Spinal cord (tissue), 10 donors: ENCODE data around the gene DUSP6. TPM values are rescaled to one million over a fixed set of nuclear protein-coding genes. Genes with fewer than 3 reads are reported as not detected.

ENCODE experiments used
- DNase-seq, 6 donors: peaks; one replicate each; pipeline versions ENCODE4 v3.0.0 to v3.0.0-alpha.2; 2013 to 2015; ENCODE audit warnings: low spot score in 6 of 6, low read depth in 4 of 6
- H3K27ac ChIP-seq: one replicate; pipeline ENCODE4 v1.5.1; 2013; ENCODE audit warnings: low read depth, low read length, control low read depth
- H3K27me3 ChIP-seq: one replicate; pipeline ENCODE4 v1.6.1; 2013; ENCODE audit warnings: low read length; ENCODE audit not compliant: control insufficient read depth, insufficient read depth
- H3K36me3 ChIP-seq: one replicate; pipeline ENCODE4 v1.6.1; 2013; ENCODE audit warnings: low read length; ENCODE audit not compliant: control insufficient read depth, insufficient read depth
- H3K4me1 ChIP-seq: one replicate; pipeline ENCODE4 v1.6.1; 2013; ENCODE audit warnings: low read length; ENCODE audit not compliant: control insufficient read depth, insufficient read depth
- H3K4me3 ChIP-seq: one replicate; pipeline ENCODE4 v1.5.1; 2013; ENCODE audit warnings: low read depth, low read length, control low read depth
- H3K9me3 ChIP-seq: one replicate; pipeline ENCODE4 v1.6.1; 2013; ENCODE audit warnings: low read length; ENCODE audit not compliant: control insufficient read depth, insufficient read depth
- WGBS: methylation state at CpG from one replicate; pipeline ENCODE4 v1.1.5; 2013; ENCODE audit warnings: missing lambda C conversion rate; ENCODE audit not compliant: insufficient coverage; 5-methylcytosine and 5-hydroxymethylcytosine counted together
- polyA plus RNA-seq, 2 donors: library from polyadenylated mRNA; unstranded; fragments of 120-200 nt; gene quantifications; one replicate each; pipeline ENCODE4 v1.2.1, GENCODE V29; 2013; ENCODE audit not compliant: insufficient read length in 2 of 2
- total RNA-seq, 2 donors: library from RNA; depleted of rRNA in 1 of 2; stranded (reverse); fragments of 120-200 nt in 1 of 2; fragments of >200 nt in 1 of 2; gene quantifications; one replicate each; pipeline versions ENCODE4 v1.2.3 to v1.2.4, GENCODE V29; 2013 to 2014
- donor health status: healthy.

Gene DUSP6
- total and polyA plus RNA-seq, 4 donors = 39.4 to 84.3 (median 50.2) TPM

DNA sequence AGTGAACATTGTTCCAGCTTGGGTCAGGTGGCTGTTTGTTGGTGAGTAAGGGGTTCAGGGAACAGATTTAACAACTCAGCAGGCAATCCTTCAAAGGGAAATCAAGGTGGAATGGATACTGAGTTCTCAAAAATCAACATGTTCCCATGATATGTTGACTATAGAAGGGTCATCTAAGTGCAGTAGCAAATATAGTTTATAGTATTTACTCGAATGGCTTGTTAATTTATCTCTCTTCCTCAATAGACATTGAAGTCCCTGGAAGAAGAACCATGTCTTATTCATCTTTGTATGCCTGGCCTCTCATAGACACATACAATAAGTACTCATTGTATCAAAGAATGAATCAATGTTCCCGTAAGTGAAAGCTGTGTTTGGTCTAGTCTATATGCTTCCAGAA lies 24.5 kb upstream of the DUSP6 start:
- Histone ChIP-seq H3K4me3 (no peak overlapping the region), H3K27ac (no peak overlapping the region), H3K4me1 (peaks cover 3% of the 10 kb centered on the region), H3K36me3 (no peaks in the 10 kb centered on the region), H3K27me3 (no peaks in the 10 kb centered on the region), H3K9me3 (no peaks in the 10 kb centered on the region)
- no peak for DNase-seq
- no CpG with 5 or more reads among the region's 2 CpGs for WGBS

DNA sequence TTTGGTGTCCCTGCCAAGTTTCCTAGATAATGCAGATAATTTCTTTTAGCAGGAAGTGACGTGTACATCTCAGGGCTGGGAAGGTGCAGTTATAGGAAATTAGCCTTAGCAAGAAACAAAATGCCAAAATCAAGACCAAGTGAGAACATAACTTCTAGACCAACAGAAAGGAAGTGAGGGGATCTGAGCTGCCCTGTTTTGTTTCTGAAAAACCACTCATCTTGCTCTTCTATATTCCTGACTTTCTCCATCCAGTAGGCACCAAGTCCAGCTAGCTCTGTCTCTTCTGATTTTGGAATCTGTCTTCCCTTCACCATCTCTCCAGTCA lies 23.9 kb upstream of the DUSP6 start:
- Histone ChIP-seq H3K4me3 (no peak overlapping the region), H3K27me3 (no peaks in the 10 kb centered on the region), H3K4me1 (peaks cover 3% of the 10 kb centered on the region), H3K9me3 (no peaks in the 10 kb centered on the region), H3K27ac (no peak overlapping the region), H3K36me3 (no peaks in the 10 kb centered on the region)
- no peak for DNase-seq
- WGBS = no CpG with 5 or more reads among the region's 1 CpG

DNA sequence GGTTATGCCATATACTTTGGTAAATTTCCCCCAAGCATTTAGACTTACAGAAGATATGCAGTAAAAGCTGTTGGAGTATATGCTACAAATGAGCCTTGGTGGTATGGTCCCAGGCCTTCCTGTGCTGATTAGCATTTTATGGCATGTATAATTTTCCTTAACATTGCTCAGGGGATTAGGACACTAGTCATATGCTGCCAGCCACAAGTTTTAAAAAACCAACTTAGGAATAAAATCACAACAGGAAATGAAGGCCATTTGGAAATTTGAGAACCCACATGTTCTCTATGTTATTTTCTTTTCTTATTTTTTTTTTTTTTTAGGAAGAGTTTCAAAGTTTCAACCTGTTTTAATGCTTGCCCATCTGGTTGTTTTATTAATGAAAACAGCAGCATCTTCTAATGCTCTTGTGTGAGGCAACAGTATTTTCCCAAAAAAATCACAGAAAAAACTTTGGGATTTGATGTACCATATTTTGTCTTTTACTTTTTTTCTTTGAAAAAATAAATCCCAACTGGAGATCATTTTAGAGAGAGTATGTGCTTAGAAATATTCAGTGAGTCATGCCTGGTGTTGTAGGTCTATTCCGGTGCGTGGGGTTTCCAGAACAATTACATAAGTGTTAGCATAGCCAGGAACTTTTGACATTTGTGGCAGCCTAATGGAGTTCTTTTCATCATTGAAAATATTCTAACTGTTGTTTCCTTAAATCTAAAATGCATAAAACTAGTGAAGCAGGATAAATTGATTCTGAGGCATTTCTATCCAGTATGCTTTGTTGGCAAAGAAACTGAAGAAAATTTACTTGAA lies 21.7 kb upstream of the DUSP6 start:
- no peaks in the 10 kb centered on the region for H3K36me3 ChIP-seq
- H3K27me3 ChIP-seq = no peaks in the 10 kb centered on the region
- H3K27ac ChIP-seq = no peak overlapping the region
- no CpG with 5 or more reads among the region's 2 CpGs for WGBS
- peaks cover 6% of the 10 kb centered on the region for H3K4me1 ChIP-seq
- no peaks in the 10 kb centered on the region for H3K9me3 ChIP-seq
- DNase-seq = peak in 1 of 6 donors; percentile 12
- H3K4me3 ChIP-seq = no peak overlapping the region

GRCh38 chr12:89372584-89373370 lies 20.5 kb upstream of the DUSP6 start:
- Histone ChIP-seq H3K36me3 (no peaks in the 10 kb centered on the region), H3K27ac (no peak overlapping the region), H3K9me3 (no peaks in the 10 kb centered on the region), H3K4me1 (peaks cover 6% of the 10 kb centered on the region), H3K4me3 (no peak overlapping the region), H3K27me3 (no peaks in the 10 kb centered on the region)
- WGBS = 80% methylated on average over 6 of the region's 6 CpGs
- DNase-seq = no peak

GRCh38 chr12:89370850-89371249 lies 18.5 kb upstream of the DUSP6 start:
- H3K4me1 ChIP-seq = peaks cover 6% of the 10 kb centered on the region
- DNase-seq = no peak
- no peaks in the 10 kb centered on the region for H3K27me3 ChIP-seq
- no peak overlapping the region for H3K4me3 ChIP-seq
- WGBS = 73% methylated on average over 4 of the region's 7 CpGs
- H3K9me3 ChIP-seq = no peaks in the 10 kb centered on the region
- no peak overlapping the region for H3K27ac ChIP-seq
- H3K36me3 ChIP-seq = no peaks in the 10 kb centered on the region

DNA sequence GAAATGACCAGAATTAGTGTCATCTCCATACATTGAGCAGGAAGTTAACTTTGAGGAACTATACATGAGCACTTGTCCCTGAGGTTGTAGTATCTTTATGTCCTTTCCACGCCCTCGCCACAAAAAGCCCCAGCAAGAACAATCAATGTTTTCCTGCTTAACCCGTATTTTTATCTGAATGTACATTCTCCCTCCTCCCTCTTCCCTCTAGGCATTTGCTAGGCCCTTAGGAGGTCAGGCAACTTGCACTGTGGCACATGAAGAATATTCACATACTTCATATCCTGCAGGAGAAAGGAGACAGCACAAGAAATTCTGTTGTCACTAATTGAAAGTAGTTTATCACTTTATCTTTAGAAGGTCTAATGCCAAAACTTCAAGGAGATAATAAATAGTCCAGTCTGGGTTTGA lies 18.1 kb upstream of the DUSP6 start:
- H3K4me3 ChIP-seq = no peak overlapping the region
- H3K9me3 ChIP-seq = no peaks in the 10 kb centered on the region
- H3K4me1 ChIP-seq = peaks cover 6% of the 10 kb centered on the region
- no peaks in the 10 kb centered on the region for H3K36me3 ChIP-seq
- no peak overlapping the region for H3K27ac ChIP-seq
- no peaks in the 10 kb centered on the region for H3K27me3 ChIP-seq
- no peak for DNase-seq
- WGBS = 89% methylated on average over 3 of the region's 3 CpGs

GRCh38 chr12:89369166-89369565 lies 16.9 kb upstream of the DUSP6 start:
- no peaks in the 10 kb centered on the region for H3K9me3 ChIP-seq
- no peak for DNase-seq
- H3K36me3 ChIP-seq = no peaks in the 10 kb centered on the region
- H3K27ac ChIP-seq = no peak overlapping the region
- no peak overlapping the region for H3K4me3 ChIP-seq
- peaks cover 3% of the 10 kb centered on the region for H3K4me1 ChIP-seq
- H3K27me3 ChIP-seq = no peaks in the 10 kb centered on the region
- WGBS = no CpG with 5 or more reads among the region's 3 CpGs

GRCh38 chr12:89368391-89368790 lies 16.1 kb upstream of the DUSP6 start:
- H3K4me3 ChIP-seq = no peak overlapping the region
- H3K27ac ChIP-seq = no peak overlapping the region
- no peak for DNase-seq
- peaks cover 3% of the 10 kb centered on the region for H3K4me1 ChIP-seq
- WGBS = 100% methylated on average over 1 of the region's 4 CpGs
- H3K9me3 ChIP-seq = no peaks in the 10 kb centered on the region
- H3K36me3 ChIP-seq = no peaks in the 10 kb centered on the region
- no peaks in the 10 kb centered on the region for H3K27me3 ChIP-seq

GRCh38 chr12:89366676-89367364 lies 14.5 kb upstream of the DUSP6 start:
- DNase-seq = no peak
- H3K36me3 ChIP-seq = no peaks in the 10 kb centered on the region
- 100% methylated on average over 2 of the region's 3 CpGs for WGBS

More at GRCh38 chr12:89366676-89367364, 14.5 kb upstream of the DUSP6 start:
- Histone ChIP-seq H3K4me1 (peaks cover 3% of the 10 kb centered on the region), H3K27ac (no peak overlapping the region), H3K4me3 (no peak overlapping the region), H3K9me3 (no peaks in the 10 kb centered on the region), H3K27me3 (no peaks in the 10 kb centered on the region)
